ENCODE results near the gene RPS6KB1. TPM values are rescaled to one million over a fixed set of nuclear protein-coding genes. Genes with fewer than 3 reads are reported as not detected.

Gene RPS6KB1
- total RNA-seq, 1 experiment from 2014 or later: 66.9 TPM

- Histone ChIP-seq H3K4me1 (no peaks in the 10 kb centered on the region), H3K27me3 (replicated peaks; ENCODE audit: control insufficient read depth, insufficient read depth, low read length) (no peaks in the 10 kb centered on the region), H3K36me3 (ENCODE audit: control insufficient read depth, insufficient read depth, low read length) (no peaks in the 10 kb centered on the region), H3K9me3 (peaks cover 4% of the 10 kb centered on the region; the same call in 1 of the 2 replicates), H3K4me3 (ENCODE audit: low read depth, low read length) (no peak overlapping the region)
- DNase-seq: no peak
- no TSS peak for BruUV-seq (replicated peaks)
- TF ChIP-seq CTCF (IDR thresholded peaks at IDR 0.05; ENCODE audit: insufficient read depth in 1 of 2, low read depth in 1 of 2, low read length in 1 of 2, severe bottlenecking in 1 of 2, unreplicated experiment in 1 of 2): no peak
- H3K4me1 Mint-ChIP-seq (ENCODE audit: low read depth, unreplicated experiment): no peaks in the 10 kb centered on the region
- peaks cover 39% of the 10 kb centered on the region for H3K36me3 Mint-ChIP-seq (ENCODE audit: insufficient read depth, unreplicated experiment)
- H3K27me3 Mint-ChIP-seq (ENCODE audit: insufficient read depth, unreplicated experiment): no peaks in the 10 kb centered on the region
- H3K27ac Mint-ChIP-seq (ENCODE audit: unreplicated experiment): no peak overlapping the region
- intact Hi-C loops (cut with micrococcal nuclease; ENCODE audit: unreplicated experiment): no loop called here
- ChIA-PET POLR2A (no interaction called here), CTCF (no interaction called here)
- H3K4me3 Mint-ChIP-seq (ENCODE audit: unreplicated experiment): no peak overlapping the region
- no peaks in the 10 kb centered on the region for H3K9me3 Mint-ChIP-seq (ENCODE audit: unreplicated experiment)
Measured at GRCh38 chr17:59903455-59903854, 10.5 kb downstream of the RPS6KB1 start.

- DNase-seq: no peak
- H3K4me3 Mint-ChIP-seq (ENCODE audit: unreplicated experiment): no peak overlapping the region
- H3K9me3 Mint-ChIP-seq (ENCODE audit: unreplicated experiment): no peaks in the 10 kb centered on the region
- no peaks in the 10 kb centered on the region for H3K4me1 Mint-ChIP-seq (ENCODE audit: low read depth, unreplicated experiment)
- ChIA-PET CTCF (no interaction called here), POLR2A (no interaction called here)
- Histone ChIP-seq H3K9me3 (peaks cover 4% of the 10 kb centered on the region; the same call in 1 of the 2 replicates), H3K4me3 (ENCODE audit: low read depth, low read length) (no peak overlapping the region), H3K36me3 (ENCODE audit: control insufficient read depth, insufficient read depth, low read length) (no peaks in the 10 kb centered on the region), H3K4me1 (no peaks in the 10 kb centered on the region), H3K27me3 (replicated peaks; ENCODE audit: control insufficient read depth, insufficient read depth, low read length) (no peaks in the 10 kb centered on the region)
- no TSS peak for BruUV-seq (replicated peaks)
- H3K36me3 Mint-ChIP-seq (ENCODE audit: insufficient read depth, unreplicated experiment): peaks cover 35% of the 10 kb centered on the region
- intact Hi-C loops (cut with micrococcal nuclease; ENCODE audit: unreplicated experiment): no loop called here
- no peaks in the 10 kb centered on the region for H3K27me3 Mint-ChIP-seq (ENCODE audit: insufficient read depth, unreplicated experiment)
- no peak for TF ChIP-seq CTCF (IDR thresholded peaks at IDR 0.05; ENCODE audit: insufficient read depth in 1 of 2, low read depth in 1 of 2, low read length in 1 of 2, severe bottlenecking in 1 of 2, unreplicated experiment in 1 of 2)
- H3K27ac Mint-ChIP-seq (ENCODE audit: unreplicated experiment): no peak overlapping the region
Measured at GRCh38 chr17:59907467-59907866, 14.5 kb downstream of the RPS6KB1 start.

GRCh38 chr17:59914274-59914854 lies 21.4 kb downstream of the RPS6KB1 start:
- Histone ChIP-seq H3K36me3 (ENCODE audit: control insufficient read depth, insufficient read depth, low read length) (no peaks in the 10 kb centered on the region; the same call in none of the 2 replicates), H3K9me3 (no peaks in the 10 kb centered on the region), H3K27me3 (replicated peaks; ENCODE audit: control insufficient read depth, insufficient read depth, low read length) (no peaks in the 10 kb centered on the region), H3K4me3 (ENCODE audit: low read depth, low read length) (no peak overlapping the region), H3K4me1 (no peaks in the 10 kb centered on the region)
- H3K36me3 Mint-ChIP-seq (ENCODE audit: insufficient read depth, unreplicated experiment): peaks cover 62% of the 10 kb centered on the region
- CTCF ChIA-PET: interaction anchor here (0.5 to 1.1 kb wide), 8 partner anchors 21 to 230 kb away, joined by 3 to 14 read pairs (median 4); partner anchors contain the start of gene RNFT1
- POLR2A ChIA-PET: interaction anchor here (0.5 to 0.8 kb wide), 2 partner anchors 50 to 207 kb away, joined by 3 to 4 read pairs; partner anchors contain the start of genes PTRH2, RNFT1 and VMP1
- intact Hi-C loops (cut with micrococcal nuclease; ENCODE audit: unreplicated experiment): loop anchor here (5.0 kb wide), 1 partner anchor 123 kb away; no protein-coding TSS in a partner anchor
- no peaks in the 10 kb centered on the region for H3K9me3 Mint-ChIP-seq (ENCODE audit: unreplicated experiment)
- no TSS peak for BruUV-seq (replicated peaks)
- no peak overlapping the region for H3K4me3 Mint-ChIP-seq (ENCODE audit: unreplicated experiment)
- no peak overlapping the region for H3K27ac Mint-ChIP-seq (ENCODE audit: unreplicated experiment)
- no peaks in the 10 kb centered on the region for H3K27me3 Mint-ChIP-seq (ENCODE audit: insufficient read depth, unreplicated experiment)
- H3K4me1 Mint-ChIP-seq (ENCODE audit: low read depth, unreplicated experiment): no peaks in the 10 kb centered on the region
- peak; percentile 43 to 58 for TF ChIP-seq CTCF (IDR thresholded peaks at IDR 0.05; ENCODE audit: insufficient read depth in 1 of 2, low read depth in 1 of 2, low read length in 1 of 2, severe bottlenecking in 1 of 2, unreplicated experiment in 1 of 2)
- DNase-seq: peak in 1 of 2 experiments; percentile 50

Measured in Caco-2 (cell line).